SKM-1 treated with dmso at 0.1 percent for 144 hours (cell line): ENCODE data around the gene DMAC1.

Experiments
- DNase-seq: peaks from one replicate; lab custom pipeline; 2025; ENCODE audit not compliant: unreplicated experiment; lab: John Stamatoyannopoulos, UW

DMAC1 gene

GRCh38 chr9:7783635-7784063 lies 15.9 kb downstream of the DMAC1 start:
- DNase-seq: no peak

DNA sequence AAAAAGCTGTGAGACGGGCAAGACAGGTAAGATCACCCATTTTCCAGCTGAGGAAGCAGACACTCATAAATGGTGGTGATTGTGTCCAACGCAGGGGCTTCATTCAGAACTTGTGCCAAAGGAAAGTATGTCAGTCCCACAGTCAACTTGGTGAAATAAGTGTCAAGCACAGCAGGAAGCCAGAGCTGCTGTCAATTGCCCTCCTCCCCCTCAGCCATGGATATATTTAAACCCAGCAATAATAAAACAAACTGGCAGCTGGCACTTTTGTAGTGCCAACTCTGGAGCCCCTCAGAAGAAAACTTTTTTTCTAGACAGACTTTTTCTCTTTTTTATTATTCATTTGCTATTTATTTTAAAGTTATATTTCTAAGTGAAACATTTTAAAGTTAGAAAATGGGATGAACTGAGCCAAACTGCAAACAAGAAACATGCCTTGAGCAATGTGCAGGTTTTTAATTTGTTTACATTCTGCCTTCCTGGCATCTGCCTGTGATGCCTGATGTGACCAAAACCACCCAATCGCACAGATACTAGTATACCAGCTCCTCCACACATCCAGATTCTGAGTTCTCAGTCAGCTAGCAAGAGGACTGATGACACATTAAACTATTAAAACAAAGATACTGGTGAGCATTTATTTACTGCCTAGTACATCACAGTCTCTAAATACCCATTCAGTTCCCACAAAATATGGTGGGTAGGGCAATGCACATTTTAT lies 17.0 kb downstream of the DMAC1 start:
- DNase-seq: no peak

DNA sequence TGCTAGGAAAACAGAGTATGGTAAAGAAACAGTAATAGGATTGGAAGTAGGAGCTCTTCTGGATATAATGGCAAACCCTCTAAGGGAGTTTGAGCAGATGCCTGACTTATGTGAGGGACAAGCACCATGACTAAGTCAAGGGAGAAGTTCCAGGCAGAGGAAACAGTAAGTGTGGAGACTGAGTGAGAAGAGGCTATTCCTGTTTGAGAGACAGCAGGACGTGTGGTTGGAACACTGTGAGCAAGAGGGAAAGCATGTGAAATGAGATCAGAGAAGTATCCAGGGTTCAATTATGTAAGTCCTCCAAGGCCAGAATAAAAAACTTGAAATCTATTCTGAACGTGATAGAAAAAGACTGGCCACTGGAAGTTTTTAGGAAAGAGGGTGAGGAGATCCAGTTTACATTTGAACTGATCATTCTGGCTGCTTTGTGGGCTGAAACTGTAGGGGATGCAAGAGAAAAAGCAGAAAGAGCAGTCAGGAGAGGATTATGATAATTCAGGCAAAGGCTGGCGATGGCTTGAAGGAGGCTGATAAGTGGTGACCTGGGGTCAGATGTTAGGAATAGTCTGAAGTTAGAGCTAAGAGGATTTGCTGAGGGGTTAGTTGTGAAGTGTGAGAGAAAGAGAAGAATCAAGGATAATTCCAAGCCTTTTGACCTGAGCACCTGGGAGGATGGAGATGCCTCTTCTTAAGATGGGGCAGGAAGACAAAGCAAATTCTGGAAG lies 19.2 kb downstream of the DMAC1 start:
- no peak for DNase-seq

DNA sequence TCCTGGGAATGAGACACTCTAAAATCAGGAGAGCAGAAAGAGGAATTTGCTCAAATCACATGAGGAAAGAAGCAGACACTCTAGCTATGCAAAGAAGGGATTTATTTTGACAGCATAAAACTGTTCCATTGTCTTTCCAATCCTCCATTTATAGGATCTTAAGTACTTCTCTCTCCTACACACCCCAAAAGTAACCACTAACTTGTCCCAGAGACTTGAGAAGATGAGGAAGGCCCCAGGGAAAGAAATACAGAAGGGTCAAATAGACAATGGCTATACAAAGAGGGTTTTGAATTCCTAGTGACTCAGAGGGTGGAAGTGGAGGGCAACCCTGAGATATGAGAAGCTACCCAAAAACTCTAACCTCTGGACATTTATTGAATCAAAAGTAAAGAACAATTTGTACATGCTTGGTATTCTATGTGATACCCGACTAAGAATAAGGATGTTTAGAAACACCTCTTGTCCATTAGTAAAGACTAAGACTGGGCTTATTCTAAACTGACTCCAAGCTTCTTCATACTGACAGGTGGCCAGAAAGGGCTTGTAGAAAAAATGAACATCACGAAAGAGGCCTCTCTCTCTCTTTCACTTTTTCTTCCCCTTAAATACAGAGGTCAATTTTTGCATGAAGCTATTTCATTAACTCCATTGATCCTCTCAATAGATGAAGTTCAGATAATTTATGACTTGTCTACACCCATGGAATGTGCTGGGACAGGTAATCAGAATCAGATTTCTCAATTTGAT lies 20.6 kb downstream of the DMAC1 start:
- DNase-seq: no peak

DNA sequence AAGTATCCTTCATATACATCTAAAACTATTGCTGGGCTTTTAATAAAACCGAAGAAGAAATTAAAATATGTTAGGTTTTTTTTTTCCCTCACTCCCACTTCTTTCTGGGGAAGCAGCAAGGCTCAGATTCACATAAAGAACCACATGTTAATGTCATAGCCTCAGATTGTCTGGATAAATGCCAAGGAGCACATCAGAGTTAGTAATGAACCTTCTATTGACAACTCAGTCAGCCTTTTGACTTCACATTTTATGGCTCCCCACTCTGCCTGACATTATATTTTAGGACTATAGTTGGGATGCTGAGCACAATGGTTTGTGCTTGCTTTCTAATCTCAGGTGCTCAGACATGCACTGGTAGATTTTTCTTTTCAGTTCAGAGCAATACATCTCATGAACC lies 21.8 kb downstream of the DMAC1 start:
- no peak for DNase-seq

DNA sequence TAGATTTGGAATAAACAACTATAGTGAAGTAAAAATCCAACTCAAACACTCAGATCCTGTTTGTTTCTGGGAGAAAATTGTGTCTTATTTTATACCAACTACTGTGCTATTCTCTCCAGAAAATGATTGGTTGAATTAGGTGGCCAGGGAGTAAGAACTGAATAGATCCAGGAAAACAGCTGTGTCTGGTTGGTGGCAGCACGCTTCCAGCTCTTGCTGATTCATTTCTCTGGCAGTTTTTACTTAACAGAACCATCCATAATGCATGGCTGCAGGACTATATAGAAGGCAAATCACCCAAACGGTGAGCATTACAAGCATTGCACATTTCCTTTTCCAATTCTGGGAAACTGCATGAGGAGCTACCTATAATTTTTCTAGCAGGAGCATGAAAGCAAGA lies 29.5 kb downstream of the DMAC1 start:
- DNase-seq: no peak

- DNase-seq: no peak
Measured at GRCh38 chr9:7762600-7762999, 37.0 kb downstream of the DMAC1 start.

- DNase-seq: no peak
Measured at GRCh38 chr9:7760014-7760415, 39.6 kb downstream of the DMAC1 start.

- no peak for DNase-seq
Measured at GRCh38 chr9:7756088-7756487, 43.5 kb downstream of the DMAC1 start.

DNA sequence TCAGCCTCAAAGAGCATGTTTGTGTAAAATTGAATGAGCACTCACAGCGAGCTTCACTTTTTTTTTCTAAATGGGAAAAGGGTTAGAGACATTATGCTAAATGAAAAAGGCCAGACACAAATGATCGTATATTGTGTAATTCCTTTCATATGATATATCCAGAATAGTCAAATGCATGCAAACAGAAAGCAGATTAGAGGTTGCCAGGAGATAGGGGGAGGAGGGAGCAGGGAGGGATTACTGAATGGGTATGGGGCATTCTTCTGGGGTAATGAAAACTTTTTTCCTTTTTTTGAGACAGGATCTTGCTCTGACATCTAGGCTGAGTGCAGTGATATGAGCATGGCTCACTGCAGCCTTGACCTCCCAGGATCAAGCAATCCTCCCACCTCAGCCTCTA lies 47.1 kb downstream of the DMAC1 start:
- DNase-seq: no peak
